Measurements from ENCODE around the gene DCX.

The DCX gene

GRCh38 chrX:111376486-111376885 is 35.5 kb downstream of the DCX start:
- no peak overlapping the region for H3K27ac ChIP-seq
- no peak for TF ChIP-seq CTCF (conservative IDR thresholded peaks at IDR 0.05)
- TF ChIP-seq ZFX (IDR thresholded peaks at IDR 0.05), result no peak

- no peak for TF ChIP-seq CTCF (conservative IDR thresholded peaks at IDR 0.05)
- TF ChIP-seq ZFX (IDR thresholded peaks at IDR 0.05), result no peak
- no peak overlapping the region for H3K27ac ChIP-seq
Observed at GRCh38 chrX:111375747-111376146, 36.2 kb downstream of the DCX start.

- TF ChIP-seq ZFX (IDR thresholded peaks at IDR 0.05) (no peak), CTCF (conservative IDR thresholded peaks at IDR 0.05) (no peak)
- no peak overlapping the region for H3K27ac ChIP-seq
Observed at GRCh38 chrX:111372086-111372485, 39.9 kb downstream of the DCX start.

- no peak overlapping the region for H3K27ac ChIP-seq
- TF ChIP-seq ZFX (IDR thresholded peaks at IDR 0.05), result no peak
- no peak for TF ChIP-seq CTCF (conservative IDR thresholded peaks at IDR 0.05)
Observed at GRCh38 chrX:111365770-111366325, 46.1 kb downstream of the DCX start.

- TF ChIP-seq CTCF (conservative IDR thresholded peaks at IDR 0.05) (no peak), ZFX (IDR thresholded peaks at IDR 0.05) (no peak)
- H3K27ac ChIP-seq, result no peak overlapping the region
Observed at GRCh38 chrX:111363741-111364140, 48.3 kb downstream of the DCX start.

- no peak overlapping the region for H3K27ac ChIP-seq
- TF ChIP-seq CTCF (conservative IDR thresholded peaks at IDR 0.05) (no peak), ZFX (IDR thresholded peaks at IDR 0.05) (no peak)
Observed at GRCh38 chrX:111361751-111362150, 50.2 kb downstream of the DCX start.

GRCh38 chrX:111360839-111361238 is 51.2 kb downstream of the DCX start:
- TF ChIP-seq CTCF (conservative IDR thresholded peaks at IDR 0.05) (peak; percentile 8; the same call in 1 of the 2 replicates), ZFX (IDR thresholded peaks at IDR 0.05) (no peak)
- H3K27ac ChIP-seq, result no peak overlapping the region

Measured in C4-2B (cell line).